Measurements from ENCODE around the gene SFXN3. TPM values are rescaled to one million over a fixed set of nuclear protein-coding genes. Genes with fewer than 3 reads are reported as not detected.

Gene SFXN3
- total and polyA plus RNA-seq, 10 of the 15 experiments (the other 5 are each of a cell fraction or from before 2014, with no cell fraction given): 0.05 to 11.3 (median 1.2) TPM

- POLR2A ChIA-PET: interaction anchor here (0.8 to 2.8 kb wide), 6 partner anchors 13 to 75 kb away, joined by 3 to 23 read pairs (median 3); partner anchors contain the start of genes LZTS2, SEMA4G and SLF2
- no peak for TF ChIP-seq TCF12 (IDR thresholded peaks at IDR 0.05; ENCODE audit: low read depth, low read length)
- no peak for TF ChIP-seq SPI1 (IDR thresholded peaks at IDR 0.05; ENCODE audit: borderline replicate concordance, insufficient read depth, low read depth, low read length)
- TF ChIP-seq KDM1A (IDR thresholded peaks at IDR 0.05; ENCODE audit: borderline replicate concordance): no peak
- TF ChIP-seq, protein P1, sequence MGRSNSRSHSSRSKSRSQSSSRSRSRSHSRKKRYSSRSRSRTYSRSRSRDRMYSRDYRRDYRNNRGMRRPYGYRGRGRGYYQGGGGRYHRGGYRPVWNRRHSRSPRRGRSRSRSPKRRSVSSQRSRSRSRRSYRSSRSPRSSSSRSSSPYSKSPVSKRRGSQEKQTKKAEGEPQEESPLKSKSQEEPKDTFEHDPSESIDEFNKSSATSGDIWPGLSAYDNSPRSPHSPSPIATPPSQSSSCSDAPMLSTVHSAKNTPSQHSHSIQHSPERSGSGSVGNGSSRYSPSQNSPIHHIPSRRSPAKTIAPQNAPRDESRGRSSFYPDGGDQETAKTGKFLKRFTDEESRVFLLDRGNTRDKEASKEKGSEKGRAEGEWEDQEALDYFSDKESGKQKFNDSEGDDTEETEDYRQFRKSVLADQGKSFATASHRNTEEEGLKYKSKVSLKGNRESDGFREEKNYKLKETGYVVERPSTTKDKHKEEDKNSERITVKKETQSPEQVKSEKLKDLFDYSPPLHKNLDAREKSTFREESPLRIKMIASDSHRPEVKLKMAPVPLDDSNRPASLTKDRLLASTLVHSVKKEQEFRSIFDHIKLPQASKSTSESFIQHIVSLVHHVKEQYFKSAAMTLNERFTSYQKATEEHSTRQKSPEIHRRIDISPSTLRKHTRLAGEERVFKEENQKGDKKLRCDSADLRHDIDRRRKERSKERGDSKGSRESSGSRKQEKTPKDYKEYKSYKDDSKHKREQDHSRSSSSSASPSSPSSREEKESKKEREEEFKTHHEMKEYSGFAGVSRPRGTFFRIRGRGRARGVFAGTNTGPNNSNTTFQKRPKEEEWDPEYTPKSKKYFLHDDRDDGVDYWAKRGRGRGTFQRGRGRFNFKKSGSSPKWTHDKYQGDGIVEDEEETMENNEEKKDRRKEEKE (IDR thresholded peaks at IDR 0.05): no peak
- no peak for TF ChIP-seq TCF7 (IDR thresholded peaks at IDR 0.05; ENCODE audit: borderline replicate concordance)
- TF ChIP-seq IKZF1 (conservative IDR thresholded peaks at IDR 0.05): 0 out of 2 replicates have a peak, but pooled peaks have one; percentile 19
- TF ChIP-seq KLF5 (IDR thresholded peaks at IDR 0.05; ENCODE audit: partially characterized antibody): no peak
- TF ChIP-seq PRDM15 (CRISPR knock-in tag; IDR thresholded peaks at IDR 0.05): no peak
- TF ChIP-seq POLR2AphosphoS5 (IDR thresholded peaks at IDR 0.05; ENCODE audit: low read length): no peak
- TF ChIP-seq, protein P2, sequence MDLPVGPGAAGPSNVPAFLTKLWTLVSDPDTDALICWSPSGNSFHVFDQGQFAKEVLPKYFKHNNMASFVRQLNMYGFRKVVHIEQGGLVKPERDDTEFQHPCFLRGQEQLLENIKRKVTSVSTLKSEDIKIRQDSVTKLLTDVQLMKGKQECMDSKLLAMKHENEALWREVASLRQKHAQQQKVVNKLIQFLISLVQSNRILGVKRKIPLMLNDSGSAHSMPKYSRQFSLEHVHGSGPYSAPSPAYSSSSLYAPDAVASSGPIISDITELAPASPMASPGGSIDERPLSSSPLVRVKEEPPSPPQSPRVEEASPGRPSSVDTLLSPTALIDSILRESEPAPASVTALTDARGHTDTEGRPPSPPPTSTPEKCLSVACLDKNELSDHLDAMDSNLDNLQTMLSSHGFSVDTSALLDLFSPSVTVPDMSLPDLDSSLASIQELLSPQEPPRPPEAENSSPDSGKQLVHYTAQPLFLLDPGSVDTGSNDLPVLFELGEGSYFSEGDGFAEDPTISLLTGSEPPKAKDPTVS (IDR thresholded peaks at IDR 0.05; ENCODE audit: low read depth, low read length): no peak
- TF ChIP-seq JUND (IDR thresholded peaks at IDR 0.05; ENCODE audit: low read depth, low read length): no peak
- TF ChIP-seq ZNF207 (IDR thresholded peaks at IDR 0.05; ENCODE audit: borderline replicate concordance): no peak
- TF ChIP-seq, protein P3, sequence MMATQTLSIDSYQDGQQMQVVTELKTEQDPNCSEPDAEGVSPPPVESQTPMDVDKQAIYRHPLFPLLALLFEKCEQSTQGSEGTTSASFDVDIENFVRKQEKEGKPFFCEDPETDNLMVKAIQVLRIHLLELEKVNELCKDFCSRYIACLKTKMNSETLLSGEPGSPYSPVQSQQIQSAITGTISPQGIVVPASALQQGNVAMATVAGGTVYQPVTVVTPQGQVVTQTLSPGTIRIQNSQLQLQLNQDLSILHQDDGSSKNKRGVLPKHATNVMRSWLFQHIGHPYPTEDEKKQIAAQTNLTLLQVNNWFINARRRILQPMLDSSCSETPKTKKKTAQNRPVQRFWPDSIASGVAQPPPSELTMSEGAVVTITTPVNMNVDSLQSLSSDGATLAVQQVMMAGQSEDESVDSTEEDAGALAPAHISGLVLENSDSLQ (IDR thresholded peaks at IDR 0.05): no peak
- no peak for TF ChIP-seq RUNX3 (IDR thresholded peaks at IDR 0.05; ENCODE audit: low read length)
- TF ChIP-seq ZNF217 (IDR thresholded peaks at IDR 0.05): no peak
- TF ChIP-seq SRF (IDR thresholded peaks at IDR 0.05; ENCODE audit: low read depth in 2 of 2, low read length in 2 of 2): no peak
Observed at GRCh38 chr10:100985336-100985735, 45.7 kb upstream of the SFXN3 start.

More at GRCh38 chr10:100985336-100985735, 45.7 kb upstream of the SFXN3 start:
- Histone ChIP-seq H3K9me3 (replicated peaks; ENCODE audit: control insufficient read depth, insufficient read depth, low read length) (no peaks in the 10 kb centered on the region), H3K36me3 (ENCODE audit: control insufficient read depth in 2 of 2, insufficient read depth in 2 of 2, low read length in 1 of 2) (peaks cover 2 to 6% of the 10 kb centered on the region in 2 experiments; a peak in 2 of 4 replicates), H2AFZ (ENCODE audit: control insufficient read depth, low read depth, low read length) (no peak overlapping the region), H4K20me1 (ENCODE audit: control insufficient read depth, insufficient read depth) (no peaks in the 10 kb centered on the region), H3K4me1 (ENCODE audit: control insufficient read depth, insufficient read depth, low read length) (peaks cover 16% of the 10 kb centered on the region), H3K27me3 (replicated peaks in 1 of 2; ENCODE audit: control insufficient read depth in 2 of 2, insufficient read depth in 2 of 2, low read length in 1 of 2) (no peaks in the 10 kb centered on the region), H3K4me2 (ENCODE audit: control insufficient read depth, insufficient read depth) (no peak overlapping the region), H3K27ac (ENCODE audit: control insufficient read depth, insufficient read depth) (no peak overlapping the region), H3K9ac (ENCODE audit: control insufficient read depth, insufficient read depth, low read length) (no peak overlapping the region), H3K79me2 (ENCODE audit: control insufficient read depth, insufficient read depth, low read length) (peaks cover 34% of the 10 kb centered on the region), H3K4me3 (no peak overlapping the region)
- ChIA-PET RAD21 (ENCODE audit: unreplicated experiment) (interaction anchor here (2.1 kb wide), 1 partner anchor 13 kb away, joined by 11 read pairs; no protein-coding TSS in a partner anchor), SMC1A (ENCODE audit: uncharacterized antibody, unreplicated experiment) (interaction anchor here (0.6 to 1.2 kb wide), 2 partner anchors 13 to 76 kb away, joined by 3 to 5 read pairs; no protein-coding TSS in a partner anchor), CTCF (interaction anchor here (0.9 to 5.5 kb wide), 5 partner anchors 10 to 449 kb away, joined by 3 to 42 read pairs (median 4); partner anchors contain the start of gene HIF1AN)
- no TSS peak for BruUV-seq (replicated peaks)
- DNase-seq (ENCODE audit: low read depth, low spot score): no peak
- intact Hi-C loops (cut with micrococcal nuclease; ENCODE audit: unreplicated experiment) (no loop called here), in situ Hi-C loops (cut with MboI) (no loop called here)
- whole genome bisulfite sequencing (ENCODE audit: insufficient coverage, insufficient replicate concordance, low lambda C conversion rate, missing lambda C conversion rate): 41% methylated on average over 5 of the region's 5 CpGs
- ATAC-seq: peak; percentile 57
- no peak for FAIRE-seq
